Hepatocyte (in vitro differentiated cells): ENCODE data around the gene DNASE1. TPM values are rescaled to one million over a fixed set of nuclear protein-coding genes. Genes with fewer than 3 reads are reported as not detected.

Experiments used
- DNase-seq: peaks from one replicate; pipeline ENCODE4 v3.0.0-alpha.2; 2016; ENCODE audit warnings: low spot score
- H2AFZ ChIP-seq: fragments of 200-600 bp; sonication (generic); 2 replicates; pipeline ENCODE4 v1.6.0; 2016; ENCODE audit warnings: antibody characterized with exemption, mild to moderate bottlenecking
- H3K27ac ChIP-seq: fragments of 200-600 bp; sonication (generic); 2 replicates; pipeline ENCODE4 v1.5.1; 2016; ENCODE audit warnings: mild to moderate bottlenecking
- H3K27me3 ChIP-seq: fragments of 200-600 bp; sonication (generic); 2 replicates; pipeline ENCODE4 v1.6.1; 2016
- H3K36me3 ChIP-seq: fragments of 200-600 bp; sonication (generic); replicated peaks from 2 replicates; pipeline ENCODE4 v1.5.1; 2016; ENCODE audit warnings: low read depth; ENCODE audit not compliant: insufficient read depth
- H3K4me1 ChIP-seq: fragments of 200-600 bp; sonication (generic); 2 replicates; pipeline ENCODE4 v1.5.1; 2016; ENCODE audit warnings: mild to moderate bottlenecking, moderate library complexity; ENCODE audit not compliant: insufficient read depth
- H3K4me2 ChIP-seq: fragments of 200-600 bp; sonication (generic); 2 replicates; pipeline ENCODE4 v1.6.0; 2016
- H3K4me3 ChIP-seq: fragments of 200-600 bp; sonication (generic); 2 replicates; pipeline ENCODE4 v1.5.1; 2016; ENCODE audit warnings: mild to moderate bottlenecking
- H3K79me2 ChIP-seq: fragments of 200-600 bp; sonication (generic); 2 replicates; pipeline ENCODE4 v1.6.0; 2017; ENCODE audit warnings: mild to moderate bottlenecking
- H3K9me2 ChIP-seq: fragments of 200-600 bp; sonication (generic); replicated peaks from 2 replicates; pipeline ENCODE4 v1.6.0; 2017; ENCODE audit warnings: mild to moderate bottlenecking; ENCODE audit not compliant: insufficient read depth
- H3K9me3 ChIP-seq: fragments of 200-600 bp; sonication (generic); 2 replicates; pipeline ENCODE4 v1.5.1; 2016; ENCODE audit warnings: low read depth, mild to moderate bottlenecking
- H4K20me1 ChIP-seq: fragments of 200-600 bp; sonication (generic); 2 replicates; pipeline ENCODE4 v1.6.0; 2016; ENCODE audit warnings: mild to moderate bottlenecking; ENCODE audit not compliant: insufficient read depth, poor library complexity, severe bottlenecking
- EZH2 ChIP-seq: fragments of 200-600 bp; sonication (generic); IDR thresholded peaks from 2 replicates; pipeline ENCODE4 v1.6.1; 2016; ENCODE audit warnings: antibody characterized with exemption, mild to moderate bottlenecking, borderline replicate concordance
- EZH2phosphoT487 ChIP-seq: fragments of 200-600 bp; sonication (generic); IDR thresholded peaks from one replicate; pipeline ENCODE4 v1.6.1; 2018; ENCODE audit warnings: antibody characterized with exemption, mild to moderate bottlenecking, low read depth, moderate library complexity; ENCODE audit not compliant: unreplicated experiment, severe bottlenecking
- whole genome bisulfite sequencing: methylation state at CpG from one replicate; pipeline ENCODE4 v1.1.6; 2016; ENCODE audit warnings: low lambda C conversion rate; ENCODE audit errors: missing lambda C conversion rate; 5-methylcytosine and 5-hydroxymethylcytosine counted together
- polyA plus RNA-seq: library from polyadenylated mRNA; unstranded; fragments of >200 nt; fragmentation: Nextera tagmentation; extraction: Ambion mirVana; gene quantifications from 2 replicates; pipeline ENCODE4 v1.2.1, GENCODE V29; 2016
- total RNA-seq: library from RNA; depleted of rRNA; stranded (reverse); fragments of >200 nt; gene quantifications from 2 replicates; pipeline ENCODE4 v1.2.3, GENCODE V29; 2014
- TF ChIP-seq, protein P1 (sequence below): fragments of 200-600 bp; sonication (generic); IDR thresholded peaks from 2 replicates; pipeline ENCODE4 v1.5.1; 2016; ENCODE audit warnings: antibody characterized with exemption, mild to moderate bottlenecking; ENCODE audit not compliant: poor library complexity

DNASE1 gene
- total and polyA plus RNA-seq, 2 experiments from 2014 or later = 284 to 337 TPM

DNA sequence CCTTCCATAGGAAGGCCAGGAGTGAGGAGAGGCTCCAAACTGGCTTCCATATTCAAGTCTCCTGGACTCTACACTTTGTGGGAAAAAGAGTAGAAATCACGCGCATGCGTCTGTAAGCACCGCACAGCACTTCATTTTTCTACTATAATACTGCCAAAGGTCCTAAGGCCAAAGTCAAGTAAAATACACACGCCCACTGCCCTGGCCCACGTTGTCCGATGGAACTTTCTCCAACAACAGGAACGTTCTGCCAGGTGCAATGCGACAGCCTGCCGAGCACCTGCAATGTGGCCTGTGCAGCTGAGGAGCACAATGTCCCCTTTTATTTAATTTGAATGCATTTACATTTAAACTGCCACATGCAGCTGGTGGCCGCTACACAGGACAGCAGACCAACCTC lies 23.5 kb downstream of the DNASE1 start:
- no peaks in the 10 kb centered on the region for H3K4me1 ChIP-seq
- DNase-seq = no peak
- no peak overlapping the region for H3K4me2 ChIP-seq
- no peak for TF ChIP-seq EZH2
- TF ChIP-seq EZH2phosphoT487 = no peak
- TF ChIP-seq, protein P1, sequence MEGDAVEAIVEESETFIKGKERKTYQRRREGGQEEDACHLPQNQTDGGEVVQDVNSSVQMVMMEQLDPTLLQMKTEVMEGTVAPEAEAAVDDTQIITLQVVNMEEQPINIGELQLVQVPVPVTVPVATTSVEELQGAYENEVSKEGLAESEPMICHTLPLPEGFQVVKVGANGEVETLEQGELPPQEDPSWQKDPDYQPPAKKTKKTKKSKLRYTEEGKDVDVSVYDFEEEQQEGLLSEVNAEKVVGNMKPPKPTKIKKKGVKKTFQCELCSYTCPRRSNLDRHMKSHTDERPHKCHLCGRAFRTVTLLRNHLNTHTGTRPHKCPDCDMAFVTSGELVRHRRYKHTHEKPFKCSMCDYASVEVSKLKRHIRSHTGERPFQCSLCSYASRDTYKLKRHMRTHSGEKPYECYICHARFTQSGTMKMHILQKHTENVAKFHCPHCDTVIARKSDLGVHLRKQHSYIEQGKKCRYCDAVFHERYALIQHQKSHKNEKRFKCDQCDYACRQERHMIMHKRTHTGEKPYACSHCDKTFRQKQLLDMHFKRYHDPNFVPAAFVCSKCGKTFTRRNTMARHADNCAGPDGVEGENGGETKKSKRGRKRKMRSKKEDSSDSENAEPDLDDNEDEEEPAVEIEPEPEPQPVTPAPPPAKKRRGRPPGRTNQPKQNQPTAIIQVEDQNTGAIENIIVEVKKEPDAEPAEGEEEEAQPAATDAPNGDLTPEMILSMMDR = no peak
- H3K27ac ChIP-seq = no peak overlapping the region
- no peak overlapping the region for H2AFZ ChIP-seq
- H3K79me2 ChIP-seq = no peaks in the 10 kb centered on the region
- WGBS = 95% methylated on average over 11 of the region's 11 CpGs
- H3K4me3 ChIP-seq = no peak overlapping the region
- H3K36me3 ChIP-seq = no peaks in the 10 kb centered on the region
- H3K27me3 ChIP-seq = no peaks in the 10 kb centered on the region
- H3K9me2 ChIP-seq = no peaks in the 10 kb centered on the region
- H4K20me1 ChIP-seq = no peaks in the 10 kb centered on the region
- H3K9me3 ChIP-seq = no peaks in the 10 kb centered on the region

DNA sequence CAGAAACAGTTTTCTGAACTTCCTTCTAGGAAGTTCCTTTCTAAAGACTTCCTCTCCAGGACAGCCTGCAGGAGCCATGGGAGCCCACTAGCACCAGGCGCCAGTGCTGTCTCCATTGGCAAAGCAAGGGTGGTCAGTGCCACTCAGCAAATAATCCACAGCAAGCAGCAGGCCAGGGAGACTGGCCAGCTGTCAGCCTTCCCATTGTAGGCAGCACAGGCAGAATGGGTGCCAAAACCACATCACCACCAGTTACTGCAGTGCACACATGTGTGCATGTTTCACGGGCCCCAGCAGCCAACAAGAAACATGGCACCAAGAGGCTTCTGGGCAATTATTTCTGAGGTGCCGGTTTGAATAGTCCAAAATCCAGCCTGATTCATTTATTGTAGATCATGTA lies 26.7 kb downstream of the DNASE1 start:
- no peak overlapping the region for H3K27ac ChIP-seq
- H4K20me1 ChIP-seq = no peaks in the 10 kb centered on the region
- no peaks in the 10 kb centered on the region for H3K36me3 ChIP-seq
- no peaks in the 10 kb centered on the region for H3K9me2 ChIP-seq
- no peaks in the 10 kb centered on the region for H3K9me3 ChIP-seq
- H3K4me1 ChIP-seq = no peaks in the 10 kb centered on the region
- 96% methylated on average over 3 of the region's 3 CpGs for WGBS
- no peaks in the 10 kb centered on the region for H3K27me3 ChIP-seq
- H3K79me2 ChIP-seq = no peaks in the 10 kb centered on the region
- H3K4me3 ChIP-seq = no peak overlapping the region
- TF ChIP-seq EZH2 (no peak), EZH2phosphoT487 (no peak)
- TF ChIP-seq, protein P1 = no peak
- H2AFZ ChIP-seq = no peak overlapping the region
- H3K4me2 ChIP-seq = no peak overlapping the region
- DNase-seq = no peak

DNA sequence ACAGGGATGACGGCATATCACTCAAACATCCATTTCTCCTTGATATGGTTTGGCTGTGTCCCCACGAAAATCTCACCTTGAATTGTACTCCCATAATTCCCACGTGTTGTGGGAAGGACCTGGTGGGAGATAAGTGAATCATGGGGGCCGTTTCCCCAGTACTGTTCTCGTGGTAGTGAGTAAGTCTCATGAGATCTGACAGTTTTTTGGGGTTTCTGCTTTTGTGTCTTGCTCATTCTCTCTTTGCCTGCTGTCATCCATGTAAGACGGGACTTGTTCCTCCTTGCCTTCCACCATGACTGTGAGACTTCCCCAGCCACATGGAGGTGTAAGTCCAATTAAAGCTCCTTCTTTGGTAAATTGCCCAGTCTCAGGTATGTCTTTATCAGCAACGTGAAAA lies 32.5 kb downstream of the DNASE1 start:
- no peaks in the 10 kb centered on the region for H3K9me2 ChIP-seq
- WGBS = 90% methylated on average over 7 of the region's 7 CpGs
- H3K27ac ChIP-seq = no peak overlapping the region
- peaks cover 4% of the 10 kb centered on the region for H3K4me1 ChIP-seq
- H3K4me3 ChIP-seq = no peak overlapping the region
- DNase-seq = no peak
- no peak overlapping the region for H3K4me2 ChIP-seq
- H2AFZ ChIP-seq = no peak overlapping the region
- no peaks in the 10 kb centered on the region for H3K27me3 ChIP-seq
- H3K36me3 ChIP-seq = no peaks in the 10 kb centered on the region
- TF ChIP-seq EZH2phosphoT487 = no peak
- TF ChIP-seq, protein P1 = no peak
- TF ChIP-seq EZH2 = no peak
- H3K9me3 ChIP-seq = no peaks in the 10 kb centered on the region
- no peaks in the 10 kb centered on the region for H4K20me1 ChIP-seq
- H3K79me2 ChIP-seq = peaks cover 14% of the 10 kb centered on the region

DNA sequence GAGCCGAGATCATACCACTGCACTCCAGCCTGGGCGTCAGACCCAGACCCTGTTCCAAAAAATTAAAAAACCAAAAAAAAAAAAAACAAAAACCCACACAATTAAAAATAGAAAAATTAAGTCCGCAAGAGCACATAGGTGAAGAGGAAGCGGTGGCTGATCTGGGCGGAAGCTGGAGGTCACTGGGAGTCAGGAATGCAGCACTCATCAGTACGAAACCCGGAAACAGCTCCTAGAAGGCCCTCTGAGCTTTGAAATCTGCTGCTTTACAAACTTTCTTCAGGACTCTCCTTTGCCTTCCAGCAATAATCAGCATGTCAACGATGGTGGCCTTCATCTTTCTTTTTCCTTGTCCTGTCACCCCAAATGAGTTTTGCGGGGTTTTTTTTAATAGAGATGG lies 33.3 kb downstream of the DNASE1 start:
- no peaks in the 10 kb centered on the region for H3K9me2 ChIP-seq
- H3K9me3 ChIP-seq = no peaks in the 10 kb centered on the region
- TF ChIP-seq EZH2 = no peak
- TF ChIP-seq, protein P1 = no peak
- TF ChIP-seq EZH2phosphoT487 = no peak
- no peak for DNase-seq
- H3K4me2 ChIP-seq = no peak overlapping the region
- no peaks in the 10 kb centered on the region for H4K20me1 ChIP-seq
- H3K79me2 ChIP-seq = peaks cover 21% of the 10 kb centered on the region
- no peak overlapping the region for H3K27ac ChIP-seq
- H3K4me1 ChIP-seq = peaks cover 4% of the 10 kb centered on the region
- H2AFZ ChIP-seq = no peak overlapping the region
- WGBS = 97% methylated on average over 9 of the region's 9 CpGs
- no peaks in the 10 kb centered on the region for H3K27me3 ChIP-seq
- H3K4me3 ChIP-seq = no peak overlapping the region
- no peaks in the 10 kb centered on the region for H3K36me3 ChIP-seq
